ENCODE data around the gene CYSLTR1. TPM values are rescaled to one million over a fixed set of nuclear protein-coding genes. Genes with fewer than 3 reads are reported as not detected.

The CYSLTR1 gene, protein sequence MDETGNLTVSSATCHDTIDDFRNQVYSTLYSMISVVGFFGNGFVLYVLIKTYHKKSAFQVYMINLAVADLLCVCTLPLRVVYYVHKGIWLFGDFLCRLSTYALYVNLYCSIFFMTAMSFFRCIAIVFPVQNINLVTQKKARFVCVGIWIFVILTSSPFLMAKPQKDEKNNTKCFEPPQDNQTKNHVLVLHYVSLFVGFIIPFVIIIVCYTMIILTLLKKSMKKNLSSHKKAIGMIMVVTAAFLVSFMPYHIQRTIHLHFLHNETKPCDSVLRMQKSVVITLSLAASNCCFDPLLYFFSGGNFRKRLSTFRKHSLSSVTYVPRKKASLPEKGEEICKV
- 0.98 TPM for total RNA-seq

DNA sequence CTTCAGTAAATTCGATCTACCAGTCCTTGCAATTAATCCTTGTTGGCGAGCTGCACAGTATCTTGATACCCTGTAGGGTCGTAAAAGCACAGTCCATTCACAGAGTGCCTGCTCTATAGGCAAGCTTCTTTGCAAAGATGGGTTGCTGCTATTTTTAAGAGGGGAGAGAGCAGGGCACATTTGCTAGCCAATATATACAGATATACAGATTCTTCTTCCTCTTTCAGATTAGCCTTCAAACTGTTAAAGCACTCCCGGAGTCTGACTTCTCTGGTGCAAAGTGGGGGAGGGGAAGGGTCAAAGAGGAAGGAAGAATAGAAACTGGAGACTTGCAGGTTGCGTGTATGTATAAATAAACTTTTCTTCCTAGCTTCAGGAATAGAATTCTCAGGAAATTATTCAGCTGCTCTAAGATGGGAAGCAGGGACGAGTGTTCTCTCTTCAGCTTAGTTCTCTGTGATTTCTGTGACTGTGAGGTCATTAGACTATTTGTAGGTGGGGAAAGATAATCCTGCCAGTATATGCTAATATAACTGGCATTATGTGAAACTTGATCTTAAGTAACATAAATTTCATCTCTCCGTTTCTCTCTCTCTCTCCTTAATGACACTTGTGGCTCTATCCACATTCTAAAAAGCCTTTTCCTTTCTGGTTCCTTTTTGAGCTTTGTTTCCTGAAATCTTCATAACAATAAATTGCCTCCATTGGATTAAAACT is at the start of gene CYSLTR1:
Gene CYSLTR1, minus strand, starts transcription at position 242 of the 717 bp plus-strand sequence. CDS start 53,865 bp downstream, outside the sequence.
- Histone ChIP-seq H3K27me3 (no peaks in the 10 kb centered on the region), H3K9me3 (no peaks in the 10 kb centered on the region), H3K36me3 (no peaks in the 10 kb centered on the region), H3K4me1 (no peaks in the 10 kb centered on the region), H3K4me3 (peak within 1 kb of the TSS in 1 of 2 donors; percentile 22), H3K27ac (no peak within 1 kb of the TSS)
- intact Hi-C loops (cut with DNase I), result no loop called here
- TF ChIP-seq POLR2AphosphoS5 (IDR thresholded peaks at IDR 0.05; ENCODE audit: insufficient read depth in 1 of 2, low read depth in 1 of 2) (no peak), POLR2A (IDR thresholded peaks at IDR 0.05) (no peak)
- TF ChIP-seq, protein P1, sequence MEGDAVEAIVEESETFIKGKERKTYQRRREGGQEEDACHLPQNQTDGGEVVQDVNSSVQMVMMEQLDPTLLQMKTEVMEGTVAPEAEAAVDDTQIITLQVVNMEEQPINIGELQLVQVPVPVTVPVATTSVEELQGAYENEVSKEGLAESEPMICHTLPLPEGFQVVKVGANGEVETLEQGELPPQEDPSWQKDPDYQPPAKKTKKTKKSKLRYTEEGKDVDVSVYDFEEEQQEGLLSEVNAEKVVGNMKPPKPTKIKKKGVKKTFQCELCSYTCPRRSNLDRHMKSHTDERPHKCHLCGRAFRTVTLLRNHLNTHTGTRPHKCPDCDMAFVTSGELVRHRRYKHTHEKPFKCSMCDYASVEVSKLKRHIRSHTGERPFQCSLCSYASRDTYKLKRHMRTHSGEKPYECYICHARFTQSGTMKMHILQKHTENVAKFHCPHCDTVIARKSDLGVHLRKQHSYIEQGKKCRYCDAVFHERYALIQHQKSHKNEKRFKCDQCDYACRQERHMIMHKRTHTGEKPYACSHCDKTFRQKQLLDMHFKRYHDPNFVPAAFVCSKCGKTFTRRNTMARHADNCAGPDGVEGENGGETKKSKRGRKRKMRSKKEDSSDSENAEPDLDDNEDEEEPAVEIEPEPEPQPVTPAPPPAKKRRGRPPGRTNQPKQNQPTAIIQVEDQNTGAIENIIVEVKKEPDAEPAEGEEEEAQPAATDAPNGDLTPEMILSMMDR (IDR thresholded peaks at IDR 0.05), result no peak
- DNase-seq (ENCODE audit: extremely low spot score in 2 of 2), result no peak

DNA sequence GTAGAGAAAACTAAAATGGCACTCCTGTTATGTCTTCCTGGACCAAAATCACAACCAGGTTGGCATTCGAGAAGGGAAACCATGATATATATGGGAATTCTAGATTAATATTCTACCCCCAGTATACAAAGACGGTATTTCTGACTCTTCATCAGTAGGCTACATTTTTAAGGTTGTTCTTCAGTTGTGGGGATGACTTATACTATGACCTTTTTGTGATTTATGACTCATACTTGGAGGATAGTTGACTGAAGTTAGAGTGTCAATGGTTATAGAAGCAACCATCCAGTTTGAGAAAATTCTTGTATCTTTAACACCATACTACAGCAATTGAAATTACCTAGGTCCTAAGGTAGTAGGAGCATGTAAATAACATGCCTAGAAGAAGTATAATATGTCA is 49.8 kb upstream of the CYSLTR1 start:
- Histone ChIP-seq H3K36me3 (no peaks in the 10 kb centered on the region), H3K27ac (no peak overlapping the region), H3K27me3 (no peaks in the 10 kb centered on the region), H3K4me3 (no peak overlapping the region), H3K4me1 (no peaks in the 10 kb centered on the region), H3K9me3 (no peaks in the 10 kb centered on the region)
- intact Hi-C loops (cut with DNase I), result no loop called here
- DNase-seq (ENCODE audit: extremely low spot score in 2 of 2), result no peak
- TF ChIP-seq POLR2AphosphoS5 (IDR thresholded peaks at IDR 0.05; ENCODE audit: insufficient read depth in 1 of 2, low read depth in 1 of 2), result no peak
- no peak for TF ChIP-seq POLR2A (IDR thresholded peaks at IDR 0.05)
- TF ChIP-seq, protein P1 (IDR thresholded peaks at IDR 0.05), result no peak

DNA sequence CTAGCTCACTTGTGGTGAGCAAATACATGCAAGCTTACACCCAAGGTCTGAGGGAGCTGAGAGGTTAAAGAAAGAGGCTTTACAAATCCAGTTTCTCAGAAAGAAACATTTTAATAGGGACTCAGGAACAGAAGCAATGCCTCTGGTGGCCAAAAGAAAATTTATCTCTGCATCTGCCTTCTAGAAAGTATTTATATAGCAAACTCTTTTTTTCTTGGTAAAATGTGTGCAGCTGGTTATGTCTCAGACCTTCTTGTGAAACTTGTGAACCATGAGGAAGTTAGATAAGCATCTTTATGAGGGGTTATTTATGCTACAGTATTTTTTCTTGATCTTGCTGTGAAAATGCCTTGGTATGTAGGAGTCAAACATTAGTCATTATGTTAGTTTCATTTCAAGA is 48.5 kb upstream of the CYSLTR1 start:
- Histone ChIP-seq H3K27ac (no peak overlapping the region), H3K9me3 (no peaks in the 10 kb centered on the region), H3K4me1 (no peaks in the 10 kb centered on the region), H3K27me3 (no peaks in the 10 kb centered on the region), H3K36me3 (no peaks in the 10 kb centered on the region), H3K4me3 (no peak overlapping the region)
- DNase-seq (ENCODE audit: extremely low spot score in 2 of 2), result no peak
- TF ChIP-seq POLR2A (IDR thresholded peaks at IDR 0.05) (no peak), POLR2AphosphoS5 (IDR thresholded peaks at IDR 0.05; ENCODE audit: insufficient read depth in 1 of 2, low read depth in 1 of 2) (no peak)
- TF ChIP-seq, protein P1 (IDR thresholded peaks at IDR 0.05), result no peak
- intact Hi-C loops (cut with DNase I), result no loop called here

DNA sequence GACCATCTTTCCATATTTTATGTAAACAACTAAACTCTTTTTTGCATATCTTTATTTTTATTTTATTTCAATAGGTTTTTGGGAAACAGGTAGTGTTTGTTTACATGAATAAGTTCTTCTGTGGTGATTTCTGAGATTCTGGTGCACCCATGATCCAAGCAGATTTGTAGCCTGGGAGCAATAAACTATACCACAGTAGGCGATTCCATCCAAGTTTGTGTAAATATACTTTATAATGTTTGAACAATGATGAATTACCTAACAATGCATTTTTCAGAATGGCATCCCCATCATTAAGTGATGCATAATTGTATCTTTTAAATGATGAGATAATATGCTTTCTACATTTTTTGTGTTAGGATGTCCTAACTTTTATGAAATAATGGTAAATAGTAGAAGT is 39.2 kb upstream of the CYSLTR1 start:
- intact Hi-C loops (cut with DNase I), result no loop called here

More for the DNA sequence above, 39.2 kb upstream of the CYSLTR1 start:
- Histone ChIP-seq H3K36me3 (no peaks in the 10 kb centered on the region), H3K4me1 (no peaks in the 10 kb centered on the region), H3K27me3 (no peaks in the 10 kb centered on the region), H3K9me3 (no peaks in the 10 kb centered on the region), H3K27ac (no peak overlapping the region), H3K4me3 (no peak overlapping the region)
- no peak for TF ChIP-seq POLR2AphosphoS5 (IDR thresholded peaks at IDR 0.05; ENCODE audit: insufficient read depth in 1 of 2, low read depth in 1 of 2)
- TF ChIP-seq, protein P1 (IDR thresholded peaks at IDR 0.05), result no peak
- no peak for TF ChIP-seq POLR2A (IDR thresholded peaks at IDR 0.05)
- no peak for DNase-seq (ENCODE audit: extremely low spot score in 2 of 2)
